H9 (cell line): ENCODE results near the gene GMPR2. TPM values are rescaled to one million over a fixed set of nuclear protein-coding genes. Genes with fewer than 3 reads are reported as not detected.
A peak's percentile ranks its signal among the peaks of the same experiment; 100 is the strongest.

Experiments
- DNase-seq: peaks from one replicate; pipeline ENCODE4 v3.0.0-alpha.2; 2017
- H2AFZ ChIP-seq: one replicate; pipeline ENCODE4 v1.6.1; 2013; ENCODE audit warnings: mild to moderate bottlenecking, low read length, control low read depth, moderate library complexity
- H2AK5ac ChIP-seq: 2 replicates; pipeline ENCODE4 v1.6.1; 2013; ENCODE audit warnings: low read length, control low read depth, mixed read lengths; ENCODE audit not compliant: insufficient read length
- H2BK120ac ChIP-seq: one replicate; pipeline ENCODE4 v1.6.1; 2013; ENCODE audit warnings: low read depth, mild to moderate bottlenecking, low read length, control low read depth, inconsistent platforms; ENCODE audit not compliant: poor library complexity, severe bottlenecking
- H2BK12ac ChIP-seq: 2 replicates; pipeline ENCODE4 v1.6.1; 2013; ENCODE audit warnings: low read length, control low read depth, mixed read lengths, low read depth; ENCODE audit not compliant: insufficient read length
- H2BK15ac ChIP-seq: 2 replicates; pipeline ENCODE4 v1.6.1; 2013; ENCODE audit warnings: low read depth, low read length, control low read depth
- H2BK20ac ChIP-seq: one replicate; pipeline ENCODE4 v1.6.1; 2013; ENCODE audit warnings: low read depth, mild to moderate bottlenecking, low read length, control low read depth, inconsistent platforms; ENCODE audit not compliant: poor library complexity, severe bottlenecking
- H2BK5ac ChIP-seq: 2 replicates; pipeline ENCODE4 v1.6.1; 2013; ENCODE audit warnings: low read length, control low read depth, mixed read lengths; ENCODE audit not compliant: insufficient read length
- H3K14ac ChIP-seq: 2 replicates; pipeline ENCODE4 v1.6.1; 2013; ENCODE audit warnings: low read length, control low read depth; ENCODE audit not compliant: insufficient read depth
- H3K18ac ChIP-seq: 2 replicates; pipeline ENCODE4 v1.6.1; 2013; ENCODE audit warnings: low read depth, mild to moderate bottlenecking, mixed read lengths, low read length, control low read depth; ENCODE audit not compliant: insufficient read length
- H3K23ac ChIP-seq: 2 replicates; pipeline ENCODE4 v1.6.1; 2013; ENCODE audit warnings: low read length, control low read depth, mixed read lengths, low read depth; ENCODE audit not compliant: insufficient read length
- H3K23me2 ChIP-seq: 2 replicates; pipeline ENCODE4 v1.6.1; 2013; ENCODE audit warnings: low read depth, mild to moderate bottlenecking, mixed read lengths, low read length, control low read depth; ENCODE audit not compliant: insufficient read length, poor library complexity, severe bottlenecking
- H3K27ac ChIP-seq: 2 replicates; pipeline ENCODE4 v1.5.1; 2013; ENCODE audit warnings: low read length, control low read depth, mixed read lengths, low read depth; ENCODE audit not compliant: insufficient read length
- H3K27me3 ChIP-seq: 2 replicates; pipeline ENCODE4 v1.6.1; 2013; ENCODE audit warnings: low read length, control low read depth, inconsistent platforms; ENCODE audit not compliant: insufficient read depth
- H3K4ac ChIP-seq: 2 replicates; pipeline ENCODE4 v1.6.1; 2013; ENCODE audit warnings: low read depth, mild to moderate bottlenecking, control low read depth, inconsistent platforms, low read length, moderate library complexity
- H3K4me1 ChIP-seq: 2 replicates; pipeline ENCODE4 v1.6.1; 2013; ENCODE audit warnings: low read length, control low read depth, inconsistent platforms; ENCODE audit not compliant: insufficient read depth
- H3K4me2 ChIP-seq: 2 replicates; pipeline ENCODE4 v1.6.1; 2013; ENCODE audit warnings: low read length, control low read depth, mixed read lengths; ENCODE audit not compliant: insufficient read length, insufficient read depth
- H3K56ac ChIP-seq: 2 replicates; pipeline ENCODE4 v1.6.1; 2013; ENCODE audit warnings: low read depth, mild to moderate bottlenecking, mixed read lengths, low read length, control low read depth; ENCODE audit not compliant: insufficient read length
- H3K79me1 ChIP-seq: 2 replicates; pipeline ENCODE4 v1.6.1; 2013; ENCODE audit warnings: low read depth, mild to moderate bottlenecking, moderate library complexity, low read length, control low read depth, inconsistent platforms; ENCODE audit not compliant: insufficient read depth, poor library complexity, severe bottlenecking
- H3K79me2 ChIP-seq: 2 replicates; pipeline ENCODE4 v1.6.1; 2013; ENCODE audit warnings: low read length, control low read depth, inconsistent platforms; ENCODE audit not compliant: insufficient read depth
- H3K9ac ChIP-seq: 2 replicates; pipeline ENCODE4 v1.6.1; 2013; ENCODE audit warnings: low read length, control low read depth, mixed read lengths; ENCODE audit not compliant: insufficient read length; ENCODE audit errors: extremely low read depth
- H3K9me3 ChIP-seq: one replicate; pipeline ENCODE4 v1.6.1; 2013; ENCODE audit warnings: low read depth, low read length, inconsistent platforms; ENCODE audit not compliant: control insufficient read depth
- H3T11ph ChIP-seq: one replicate; pipeline ENCODE4 v1.6.1; 2013; ENCODE audit warnings: mild to moderate bottlenecking, low read length, control low read depth, inconsistent platforms
- H4K20me1 ChIP-seq: one replicate; pipeline ENCODE4 v1.6.1; 2013; ENCODE audit not compliant: control insufficient read depth, insufficient read length, insufficient read depth
- H4K5ac ChIP-seq: 2 replicates; pipeline ENCODE4 v1.6.1; 2013; ENCODE audit warnings: low read depth, mild to moderate bottlenecking, mixed read lengths, low read length, control low read depth; ENCODE audit not compliant: insufficient read length
- H4K8ac ChIP-seq: replicated peaks from 2 replicates; pipeline ENCODE4 v1.6.1; 2013; ENCODE audit warnings: low read length, control low read depth, mixed read lengths, low read depth; ENCODE audit not compliant: insufficient read length
- H4K91ac ChIP-seq: 2 replicates; pipeline ENCODE4 v1.6.1; 2013; ENCODE audit warnings: low read depth, mild to moderate bottlenecking, moderate library complexity, mixed read lengths, low read length, control low read depth; ENCODE audit not compliant: insufficient read length
- H3K27ac Mint-ChIP-seq, 3 experiments: 2 replicates in 2 of 3; 3 replicates in 1 of 3; pipeline ENCODE4 v1.8.0; 2020 to 2021; ENCODE audit warnings: mixed read lengths in 3 of 3, mild to moderate bottlenecking in 1 of 3, moderate library complexity in 1 of 3
- H3K27me3 Mint-ChIP-seq: 2 replicates; pipeline ENCODE4 v1.8.0; 2021; ENCODE audit warnings: low read depth, mild to moderate bottlenecking, moderate library complexity, mixed read lengths
- H3K36me3 Mint-ChIP-seq, 3 experiments: 2 replicates in 2 of 3; 3 replicates in 1 of 3; pipeline ENCODE4 v1.8.0; 2020 to 2021; ENCODE audit warnings: low read depth in 3 of 3, mixed read lengths in 3 of 3; ENCODE audit not compliant: insufficient read depth in 1 of 3
- H3K4me1 Mint-ChIP-seq, 2 experiments: 2 replicates each; pipeline ENCODE4 v1.8.0; 2020; ENCODE audit warnings: mixed read lengths in 2 of 2
- H3K4me3 Mint-ChIP-seq, 2 experiments: 2 replicates in 1 of 2; 3 replicates in 1 of 2; pipeline ENCODE4 v1.8.0; 2020 to 2021; ENCODE audit warnings: mild to moderate bottlenecking in 2 of 2, mixed read lengths in 2 of 2, moderate library complexity in 1 of 2
- H3K9me3 Mint-ChIP-seq, 2 experiments: 2 replicates in 1 of 2; 3 replicates in 1 of 2; pipeline ENCODE4 v1.8.0; 2020; ENCODE audit warnings: mild to moderate bottlenecking in 2 of 2, mixed read lengths in 2 of 2, moderate library complexity in 1 of 2
- WGBS: extraction: QIAGEN DNeasy Blood & Tissue Kit; methylation state at CpG from one replicate; pipeline ENCODE4 v1.1.7; 2013; ENCODE audit warnings: missing lambda C conversion rate, low lambda C conversion rate, mixed read lengths; ENCODE audit not compliant: insufficient read length; ENCODE audit errors: extremely low coverage; 5-methylcytosine and 5-hydroxymethylcytosine counted together
- total RNA-seq: library from RNA; stranded (reverse); gene quantifications from 2 replicates; pipeline ENCODE4 v1.2.1, GENCODE V29; 2021
- TF ChIP-seq, protein P1 (sequence below): fragments of 200-600 bp; sonication (generic); conservative IDR thresholded peaks from 3 replicates; pipeline ENCODE4 v1.8.0; 2021; ENCODE audit warnings: antibody characterized with exemption, mild to moderate bottlenecking

Gene GMPR2
- total RNA-seq, 1 experiment from 2014 or later, result 84.7 TPM

DNA sequence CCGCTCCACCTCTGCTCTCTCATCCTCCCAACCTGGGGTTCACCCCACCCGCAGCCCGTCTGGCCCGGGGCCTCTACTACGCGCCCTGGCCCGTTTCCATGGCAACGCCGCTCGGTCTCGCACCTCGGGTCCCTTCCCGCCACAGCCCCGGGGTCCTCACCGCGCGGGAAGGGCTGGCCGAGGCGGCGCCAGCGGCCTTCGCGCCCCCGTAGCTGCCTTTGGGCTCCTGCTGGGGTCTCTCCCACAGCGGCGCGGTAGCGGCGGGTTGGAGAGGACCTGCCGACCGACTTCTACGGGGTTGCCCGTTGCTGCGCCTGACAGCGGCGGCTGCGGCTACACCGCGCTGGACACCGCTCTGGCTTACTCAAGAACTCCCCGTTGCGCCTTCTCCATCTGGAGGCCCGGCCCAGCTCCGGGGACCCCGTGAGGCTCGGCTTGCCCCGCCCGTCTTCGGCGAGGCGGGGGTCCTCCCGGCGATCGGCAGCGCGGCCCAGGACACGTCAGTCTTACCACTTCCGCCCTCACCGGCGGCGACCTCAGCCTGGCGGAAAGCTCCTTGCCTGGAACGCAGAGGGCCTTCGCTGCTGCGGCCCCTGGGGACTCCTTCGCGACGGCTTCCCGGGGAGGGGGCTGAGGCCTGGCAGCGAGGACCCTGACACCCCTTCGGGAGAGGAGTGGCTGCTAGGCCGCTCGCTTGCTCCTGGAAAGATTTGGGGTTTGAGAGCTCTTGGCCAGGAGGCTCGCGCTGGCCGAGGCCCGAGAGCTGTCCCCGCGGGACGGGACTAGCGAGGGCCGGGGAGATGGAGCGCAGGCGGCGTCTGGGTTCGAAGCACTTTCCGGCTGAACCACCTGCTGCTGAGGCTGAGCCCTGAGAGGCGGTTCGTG lies 37.3 kb upstream of the GMPR2 start, which contains the start of gene TM9SF1:
Gene TM9SF1, minus strand, starts transcription at position 256 of the 885 bp plus-strand sequence. CDS start 422 bp downstream, outside the sequence.
- Histone ChIP-seq H2BK120ac (peak within 1 kb of the TSS; percentile 69), H3K79me2 (no peaks in the 10 kb centered on the region)
- H3K36me3 Mint-ChIP-seq, result peaks cover 17 to 52% (median 47%) of the 10 kb centered on the region in 3 experiments

More for the DNA sequence above, 37.3 kb upstream of the GMPR2 start, which contains the start of gene TM9SF1:
- no peak within 1 kb of the TSS for H4K8ac ChIP-seq
- no peak within 1 kb of the TSS for H2BK20ac ChIP-seq
- Mint-ChIP-seq H3K27ac (peak within 1 kb of the TSS; percentile 96 to 98 (median 97)), H3K27me3 (no peaks in the 10 kb centered on the region), H3K4me3 (peak within 1 kb of the TSS; percentile 92 to 98), H3K9me3 (peaks cover 0 to 1% of the 10 kb centered on the region in 2 experiments; a peak in 2 of 5 replicates), H3K4me1 (peaks cover 24 to 26% of the 10 kb centered on the region in 2 experiments)
- no peaks in the 10 kb centered on the region for H3K9me3 ChIP-seq
- H2AK5ac ChIP-seq, result no peak within 1 kb of the TSS
- peak; percentile 89 for DNase-seq
- no peak within 1 kb of the TSS for H3K56ac ChIP-seq
- TF ChIP-seq, protein P1, sequence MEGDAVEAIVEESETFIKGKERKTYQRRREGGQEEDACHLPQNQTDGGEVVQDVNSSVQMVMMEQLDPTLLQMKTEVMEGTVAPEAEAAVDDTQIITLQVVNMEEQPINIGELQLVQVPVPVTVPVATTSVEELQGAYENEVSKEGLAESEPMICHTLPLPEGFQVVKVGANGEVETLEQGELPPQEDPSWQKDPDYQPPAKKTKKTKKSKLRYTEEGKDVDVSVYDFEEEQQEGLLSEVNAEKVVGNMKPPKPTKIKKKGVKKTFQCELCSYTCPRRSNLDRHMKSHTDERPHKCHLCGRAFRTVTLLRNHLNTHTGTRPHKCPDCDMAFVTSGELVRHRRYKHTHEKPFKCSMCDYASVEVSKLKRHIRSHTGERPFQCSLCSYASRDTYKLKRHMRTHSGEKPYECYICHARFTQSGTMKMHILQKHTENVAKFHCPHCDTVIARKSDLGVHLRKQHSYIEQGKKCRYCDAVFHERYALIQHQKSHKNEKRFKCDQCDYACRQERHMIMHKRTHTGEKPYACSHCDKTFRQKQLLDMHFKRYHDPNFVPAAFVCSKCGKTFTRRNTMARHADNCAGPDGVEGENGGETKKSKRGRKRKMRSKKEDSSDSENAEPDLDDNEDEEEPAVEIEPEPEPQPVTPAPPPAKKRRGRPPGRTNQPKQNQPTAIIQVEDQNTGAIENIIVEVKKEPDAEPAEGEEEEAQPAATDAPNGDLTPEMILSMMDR, result no peak
- H2BK12ac ChIP-seq, result peak within 1 kb of the TSS; percentile 17
- H3T11ph ChIP-seq, result no peak within 1 kb of the TSS
- no peaks in the 10 kb centered on the region for H4K20me1 ChIP-seq
- no peak within 1 kb of the TSS for H4K91ac ChIP-seq
- H3K23me2 ChIP-seq, result peaks cover 8% of the 10 kb centered on the region
- H3K79me1 ChIP-seq, result no peaks in the 10 kb centered on the region
- H3K23ac ChIP-seq, result no peak within 1 kb of the TSS
- no peak within 1 kb of the TSS for H2BK5ac ChIP-seq
- H3K4ac ChIP-seq, result no peak within 1 kb of the TSS
- no peak within 1 kb of the TSS; the same call in 1 of the 2 replicates for H2BK15ac ChIP-seq
- H3K14ac ChIP-seq, result peak within 1 kb of the TSS; percentile 94
- H3K18ac ChIP-seq, result peak within 1 kb of the TSS; percentile 87
- H3K27me3 ChIP-seq, result no peaks in the 10 kb centered on the region
- no peak within 1 kb of the TSS for H4K5ac ChIP-seq
- peak within 1 kb of the TSS; percentile 69 for H3K9ac ChIP-seq
- H2AFZ ChIP-seq, result no peak within 1 kb of the TSS
- H3K27ac ChIP-seq, result peak within 1 kb of the TSS; percentile 7
- WGBS, result no CpG with 5 or more reads among the region's 89 CpGs
- no peaks in the 10 kb centered on the region for H3K4me1 ChIP-seq
- H3K4me2 ChIP-seq, result peak within 1 kb of the TSS; percentile 71
